Measurements from ENCODE around the gene FMNL2.

DNA sequence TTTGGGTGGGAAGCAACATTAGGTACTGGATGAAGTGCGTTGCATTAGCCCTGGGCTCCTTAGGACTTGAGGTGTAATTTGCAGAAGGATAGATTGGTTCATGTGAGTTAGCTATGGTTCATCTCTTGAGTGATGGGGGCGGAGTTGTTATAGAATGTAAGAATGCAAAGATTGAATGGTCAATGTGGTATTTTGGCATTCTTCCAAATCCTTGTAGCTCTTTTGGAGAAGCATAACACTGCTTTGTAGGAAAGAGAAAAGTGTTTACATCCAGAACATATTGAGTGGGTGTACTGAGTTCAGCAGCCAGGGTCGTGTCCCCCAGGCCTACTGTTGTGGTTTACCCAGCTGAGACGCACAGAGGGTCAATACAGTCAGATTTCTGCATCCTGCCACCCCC, 173.5 kb downstream of the FMNL2 start:
- TF ChIP-seq CTCF (IDR thresholded peaks at IDR 0.05) = no peak
- no peak for TF ChIP-seq EP300 (IDR thresholded peaks at IDR 0.05)
